ENCODE data around the gene EMID1.

- TF ChIP-seq EZH2 (IDR thresholded peaks at IDR 0.05; ENCODE audit: low read depth), result no peak
- TF ChIP-seq, protein P1, sequence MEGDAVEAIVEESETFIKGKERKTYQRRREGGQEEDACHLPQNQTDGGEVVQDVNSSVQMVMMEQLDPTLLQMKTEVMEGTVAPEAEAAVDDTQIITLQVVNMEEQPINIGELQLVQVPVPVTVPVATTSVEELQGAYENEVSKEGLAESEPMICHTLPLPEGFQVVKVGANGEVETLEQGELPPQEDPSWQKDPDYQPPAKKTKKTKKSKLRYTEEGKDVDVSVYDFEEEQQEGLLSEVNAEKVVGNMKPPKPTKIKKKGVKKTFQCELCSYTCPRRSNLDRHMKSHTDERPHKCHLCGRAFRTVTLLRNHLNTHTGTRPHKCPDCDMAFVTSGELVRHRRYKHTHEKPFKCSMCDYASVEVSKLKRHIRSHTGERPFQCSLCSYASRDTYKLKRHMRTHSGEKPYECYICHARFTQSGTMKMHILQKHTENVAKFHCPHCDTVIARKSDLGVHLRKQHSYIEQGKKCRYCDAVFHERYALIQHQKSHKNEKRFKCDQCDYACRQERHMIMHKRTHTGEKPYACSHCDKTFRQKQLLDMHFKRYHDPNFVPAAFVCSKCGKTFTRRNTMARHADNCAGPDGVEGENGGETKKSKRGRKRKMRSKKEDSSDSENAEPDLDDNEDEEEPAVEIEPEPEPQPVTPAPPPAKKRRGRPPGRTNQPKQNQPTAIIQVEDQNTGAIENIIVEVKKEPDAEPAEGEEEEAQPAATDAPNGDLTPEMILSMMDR (conservative IDR thresholded peaks at IDR 0.05), result no peak
These were observed 21.5 kb upstream of the EMID1 start for GRCh38 chr22:29183971-29184848.

All from PC-9 (cell line).